H1 (cell line): ENCODE data around the gene ZNF581.

Experiments
- BCL11A ChIP-seq, 2 experiments: IDR thresholded peaks; one replicate each; pipeline ENCODE4 v1.6.1; 2011; ENCODE audit warnings: low read depth in 2 of 2, low read length in 2 of 2, mild to moderate bottlenecking in 2 of 2
- CBX5 ChIP-seq: fragments of 300-800, 300-1000 bp; sonication (generic); IDR thresholded peaks from 2 replicates; pipeline ENCODE4 v1.7.1; 2016; ENCODE audit warnings: antibody characterized with exemption, low read length, low read depth
- CHD1 ChIP-seq: IDR thresholded peaks from 2 replicates; pipeline ENCODE4 v1.6.1; 2012; ENCODE audit warnings: low read depth, low read length, improper control_type of control experiment
- CHD2 ChIP-seq: IDR thresholded peaks from 2 replicates; pipeline ENCODE4 v1.6.1; 2012; ENCODE audit warnings: low read length, improper control_type of control experiment
- EP300 ChIP-seq, 2 experiments: IDR thresholded peaks; 1 replicate in 1 of 2; 2 replicates in 1 of 2; pipeline ENCODE4 v1.6.1; 2011 to 2012; ENCODE audit warnings: low read depth in 2 of 2, low read length in 2 of 2, mild to moderate bottlenecking in 2 of 2, borderline replicate concordance in 1 of 2, inconsistent platforms in 1 of 2, moderate library complexity in 1 of 2
- EZH2 ChIP-seq: fragments of 200-600 bp; sonication (generic); IDR thresholded peaks from 2 replicates; pipeline ENCODE4 v1.7.1; 2012; ENCODE audit warnings: low read depth, mild to moderate bottlenecking, moderate library complexity, low read length, inconsistent platforms; ENCODE audit not compliant: severe bottlenecking
- JUND ChIP-seq: IDR thresholded peaks from 2 replicates; pipeline ENCODE4 v1.6.1; 2011; ENCODE audit warnings: mild to moderate bottlenecking, improper control_type of control experiment, low read length
- RAD21 ChIP-seq, 2 experiments: IDR thresholded peaks in 1 of 2; conservative IDR thresholded peaks in 1 of 2; 2 replicates each; pipeline ENCODE4 v1.6.1; 2011; ENCODE audit warnings: low read depth in 2 of 2, low read length in 2 of 2, improper control_type of control experiment in 1 of 2, inconsistent platforms in 1 of 2, mild to moderate bottlenecking in 1 of 2, moderate library complexity in 1 of 2
- TCF12 ChIP-seq: IDR thresholded peaks from 2 replicates; pipeline ENCODE4 v1.6.1; 2011; ENCODE audit warnings: low read depth, mild to moderate bottlenecking, low read length
- TEAD4 ChIP-seq: IDR thresholded peaks from 2 replicates; pipeline ENCODE4 v1.6.1; 2012; ENCODE audit warnings: low read depth, low read length, inconsistent platforms, mixed read lengths
- TF ChIP-seq, protein P1 (sequence below), 3 experiments: IDR thresholded peaks; 1 replicate in 2 of 3; 2 replicates in 1 of 3; pipeline versions ENCODE4 v1.5.1 to v1.6.1; 2011; ENCODE audit warnings: low read length in 3 of 3, mild to moderate bottlenecking in 3 of 3, inconsistent platforms in 2 of 3, low read depth in 1 of 3, moderate library complexity in 1 of 3; ENCODE audit not compliant: insufficient read depth in 1 of 3; ENCODE audit errors: control extremely low read depth in 1 of 3

DNA sequence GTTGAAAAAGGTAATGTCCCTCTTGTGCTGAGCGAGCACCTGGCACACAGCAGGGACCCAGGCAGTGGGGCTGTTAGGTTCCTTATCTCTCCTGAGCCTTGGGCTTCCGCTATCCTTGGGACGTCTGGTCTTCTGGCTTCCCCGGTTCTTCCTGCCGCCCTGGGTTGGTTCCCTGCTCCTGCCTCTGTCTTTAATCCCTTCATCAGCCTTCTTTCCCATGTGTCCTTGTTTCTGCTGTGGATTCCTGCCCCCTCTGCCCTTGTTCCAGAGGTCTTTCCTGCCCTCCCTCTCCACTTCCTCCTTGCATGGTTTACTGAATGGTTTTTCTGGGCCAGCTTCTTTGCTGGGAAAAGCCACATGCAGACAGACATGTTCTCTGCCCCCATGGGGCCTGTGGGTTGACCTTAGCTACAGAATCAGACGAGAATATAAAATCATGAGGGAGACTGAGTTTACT is 34.2 kb downstream of the ZNF581 start:
- TF ChIP-seq BCL11A (IDR thresholded peaks at IDR 0.05; ENCODE audit: low read depth in 2 of 2, low read length in 2 of 2) (no peak), EZH2 (no peak), EP300 (IDR thresholded peaks at IDR 0.05; ENCODE audit: borderline replicate concordance in 1 of 2, low read depth in 2 of 2, low read length in 2 of 2) (no peak), JUND (no peak), CHD1 (no peak), TEAD4 (no peak), CHD2 (no peak), TCF12 (no peak), RAD21 (IDR thresholded peaks at IDR 0.05 in 1 of 2, conservative IDR thresholded peaks at IDR 0.05 in 1 of 2; ENCODE audit: low read depth in 2 of 2, low read length in 2 of 2) (no peak), CBX5 (no peak)
- TF ChIP-seq, protein P1, sequence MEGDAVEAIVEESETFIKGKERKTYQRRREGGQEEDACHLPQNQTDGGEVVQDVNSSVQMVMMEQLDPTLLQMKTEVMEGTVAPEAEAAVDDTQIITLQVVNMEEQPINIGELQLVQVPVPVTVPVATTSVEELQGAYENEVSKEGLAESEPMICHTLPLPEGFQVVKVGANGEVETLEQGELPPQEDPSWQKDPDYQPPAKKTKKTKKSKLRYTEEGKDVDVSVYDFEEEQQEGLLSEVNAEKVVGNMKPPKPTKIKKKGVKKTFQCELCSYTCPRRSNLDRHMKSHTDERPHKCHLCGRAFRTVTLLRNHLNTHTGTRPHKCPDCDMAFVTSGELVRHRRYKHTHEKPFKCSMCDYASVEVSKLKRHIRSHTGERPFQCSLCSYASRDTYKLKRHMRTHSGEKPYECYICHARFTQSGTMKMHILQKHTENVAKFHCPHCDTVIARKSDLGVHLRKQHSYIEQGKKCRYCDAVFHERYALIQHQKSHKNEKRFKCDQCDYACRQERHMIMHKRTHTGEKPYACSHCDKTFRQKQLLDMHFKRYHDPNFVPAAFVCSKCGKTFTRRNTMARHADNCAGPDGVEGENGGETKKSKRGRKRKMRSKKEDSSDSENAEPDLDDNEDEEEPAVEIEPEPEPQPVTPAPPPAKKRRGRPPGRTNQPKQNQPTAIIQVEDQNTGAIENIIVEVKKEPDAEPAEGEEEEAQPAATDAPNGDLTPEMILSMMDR (IDR thresholded peaks at IDR 0.05; ENCODE audit: control extremely low read depth in 1 of 3, insufficient read depth in 1 of 3, low read depth in 1 of 3, low read length in 3 of 3): no peak
